ENCODE data around the gene KLHL41. TPM values are rescaled to one million over a fixed set of nuclear protein-coding genes. Genes with fewer than 3 reads are reported as not detected.

The KLHL41 gene
- total RNA-seq, 1 donor from 2014 or later: 1.4 TPM

- Mint-ChIP-seq H3K9me3 (peaks cover 3% of the 10 kb centered on the region), H3K4me1 (no peaks in the 10 kb centered on the region), H3K4me3 (no peak overlapping the region), H3K27me3 (ENCODE audit: low read depth) (no peaks in the 10 kb centered on the region), H3K36me3 (ENCODE audit: low read depth) (peaks cover 9% of the 10 kb centered on the region), H3K27ac (ENCODE audit: unreplicated experiment) (no peak overlapping the region)
- no peak for TF ChIP-seq CTCF (conservative IDR thresholded peaks at IDR 0.05)
- no peak for DNase-seq (ENCODE audit: low read depth, low spot score)
Observed at GRCh38 chr2:169490834-169491233, 18.7 kb upstream of the KLHL41 start.

- H3K9me3 Mint-ChIP-seq: peaks cover 3% of the 10 kb centered on the region
- DNase-seq (ENCODE audit: low read depth, low spot score): no peak
- no peak overlapping the region for H3K4me3 Mint-ChIP-seq
- no peak for TF ChIP-seq CTCF (conservative IDR thresholded peaks at IDR 0.05)
- H3K4me1 Mint-ChIP-seq: no peaks in the 10 kb centered on the region
- peaks cover 9% of the 10 kb centered on the region for H3K36me3 Mint-ChIP-seq (ENCODE audit: low read depth)
- no peaks in the 10 kb centered on the region for H3K27me3 Mint-ChIP-seq (ENCODE audit: low read depth)
- no peak overlapping the region for H3K27ac Mint-ChIP-seq (ENCODE audit: unreplicated experiment)
Observed at GRCh38 chr2:169491378-169491777, 18.1 kb upstream of the KLHL41 start.

- no peak overlapping the region for H3K4me3 Mint-ChIP-seq
- no peak overlapping the region for H3K27ac Mint-ChIP-seq (ENCODE audit: unreplicated experiment)
- no peaks in the 10 kb centered on the region for H3K4me1 Mint-ChIP-seq
- H3K27me3 Mint-ChIP-seq (ENCODE audit: low read depth): no peaks in the 10 kb centered on the region
- DNase-seq (ENCODE audit: low read depth, low spot score): no peak
- peaks cover 3% of the 10 kb centered on the region for H3K9me3 Mint-ChIP-seq
- no peak for TF ChIP-seq CTCF (conservative IDR thresholded peaks at IDR 0.05)
- peaks cover 9% of the 10 kb centered on the region for H3K36me3 Mint-ChIP-seq (ENCODE audit: low read depth)
Observed at GRCh38 chr2:169493360-169493759, 16.1 kb upstream of the KLHL41 start.

GRCh38 chr2:169495310-169495928 lies 14.1 kb upstream of the KLHL41 start:
- Mint-ChIP-seq H3K36me3 (ENCODE audit: low read depth) (peaks cover 8% of the 10 kb centered on the region), H3K4me1 (no peaks in the 10 kb centered on the region), H3K9me3 (peaks cover 3% of the 10 kb centered on the region), H3K27me3 (ENCODE audit: low read depth) (no peaks in the 10 kb centered on the region), H3K4me3 (no peak overlapping the region), H3K27ac (ENCODE audit: unreplicated experiment) (no peak overlapping the region)
- no peak for DNase-seq (ENCODE audit: low read depth, low spot score)
- no peak for TF ChIP-seq CTCF (conservative IDR thresholded peaks at IDR 0.05)

GRCh38 chr2:169504651-169505050 lies 4.9 kb upstream of the KLHL41 start:
- peaks cover 21% of the 10 kb centered on the region for H3K36me3 Mint-ChIP-seq (ENCODE audit: low read depth)
- H3K27me3 Mint-ChIP-seq (ENCODE audit: low read depth): no peaks in the 10 kb centered on the region
- H3K4me1 Mint-ChIP-seq: peaks cover 8% of the 10 kb centered on the region

More at GRCh38 chr2:169504651-169505050, 4.9 kb upstream of the KLHL41 start:
- TF ChIP-seq CTCF (conservative IDR thresholded peaks at IDR 0.05): no peak
- DNase-seq (ENCODE audit: low read depth, low spot score): no peak
- no peaks in the 10 kb centered on the region for H3K9me3 Mint-ChIP-seq
- H3K27ac Mint-ChIP-seq (ENCODE audit: unreplicated experiment): no peak overlapping the region
- no peak overlapping the region for H3K4me3 Mint-ChIP-seq
